SK-N-SH (cell line): ENCODE data around the gene PSMD2. TPM values are rescaled to one million over a fixed set of nuclear protein-coding genes. Genes with fewer than 3 reads are reported as not detected.

Experiments
- CTCF ChIA-PET: fragments of 300-600, 350-600 bp; formaldehyde crosslinking; extraction: SDS; loops from one replicate; lab custom pipeline; 2021; lab: Yijun Ruan, JAX
- POLR2A ChIA-PET: fragments of 350-600 bp; sonication (Branson Sonifier 250); formaldehyde crosslinking; extraction: SDS; loops from one replicate; lab custom pipeline; 2020; ENCODE audit warnings: antibody characterized with exemption, inconsistent platforms; lab: Yijun Ruan, JAX
- DNase-seq: peaks from one replicate; pipeline ENCODE4 v3.0.0; 2012
- H2AFZ ChIP-seq: fragments of 200-600 bp; sonication (generic); 2 replicates; pipeline ENCODE4 v1.8.1; 2016; ENCODE audit warnings: antibody characterized with exemption, mild to moderate bottlenecking, low read depth
- H3F3A ChIP-seq: fragments of 200-600 bp; sonication (generic); replicated peaks from 2 replicates; pipeline ENCODE3; 2016; ENCODE audit warnings: antibody characterized with exemption, mild to moderate bottlenecking; ENCODE audit not compliant: insufficient read depth
- H3K27ac ChIP-seq, 2 experiments: fragments of 200-500 bp in 1 of 2; fragments of 200-600 bp in 1 of 2; sonication (Bioruptor generic) in 1 of 2; sonication (generic), shearing (Covaris generic) in 1 of 2; 2 replicates each; pipeline versions ENCODE4 v1.5.1 to v1.6.1; 2014 to 2016; ENCODE audit warnings: low read depth in 2 of 2, inconsistent platforms in 1 of 2, low read length in 1 of 2, mild to moderate bottlenecking in 1 of 2, mixed read lengths in 1 of 2
- H3K27me3 ChIP-seq: fragments of 200-600 bp; sonication (generic), shearing (Covaris generic); 2 replicates; pipeline ENCODE4 v1.6.1; 2016; ENCODE audit warnings: mixed run types; ENCODE audit not compliant: insufficient read depth
- H3K36me3 ChIP-seq, 2 experiments: fragments of 200-500 bp in 1 of 2; fragments of 200-600 bp in 1 of 2; sonication (Bioruptor generic) in 1 of 2; sonication (generic) in 1 of 2; replicated peaks in 1 of 2; 2 replicates each; pipeline versions ENCODE3 to v1.5.1; 2014 to 2016; ENCODE audit warnings: low read length in 1 of 2, mild to moderate bottlenecking in 1 of 2; ENCODE audit not compliant: insufficient read depth in 2 of 2, control insufficient read depth in 1 of 2
- H3K4me1 ChIP-seq, 2 experiments: fragments of 200-500 bp in 1 of 2; fragments of 200-600 bp in 1 of 2; sonication (Bioruptor generic) in 1 of 2; sonication (generic), shearing (Covaris generic) in 1 of 2; 2 replicates each; pipeline versions ENCODE4 v1.5.1 to v1.6.1; 2014 to 2016; ENCODE audit warnings: low read depth in 1 of 2, low read length in 1 of 2, mixed run types in 1 of 2; ENCODE audit not compliant: insufficient read depth in 2 of 2, control insufficient read depth in 1 of 2
- H3K4me2 ChIP-seq: fragments of 200-600 bp; sonication (generic), shearing (Covaris generic); 2 replicates; pipeline ENCODE4 v1.6.1; 2017; ENCODE audit warnings: mixed run types
- H3K4me3 ChIP-seq, 2 experiments: fragments of 200-500 bp in 1 of 2; fragments of 200-600 bp in 1 of 2; sonication (Bioruptor generic) in 1 of 2; sonication (generic), shearing (Covaris generic) in 1 of 2; 2 replicates each; pipeline versions ENCODE4 v1.5.1 to v1.8.1; 2014 to 2016; ENCODE audit warnings: low read depth in 2 of 2, inconsistent platforms in 1 of 2, low read length in 1 of 2, mild to moderate bottlenecking in 1 of 2, mixed read lengths in 1 of 2, moderate library complexity in 1 of 2
- H3K79me2 ChIP-seq: fragments of 200-600 bp; sonication (generic); 2 replicates; pipeline ENCODE4 v1.8.1; 2017; ENCODE audit warnings: mild to moderate bottlenecking; ENCODE audit not compliant: insufficient read depth
- H3K9ac ChIP-seq: fragments of 200-600 bp; sonication (generic); 2 replicates; pipeline ENCODE4 v1.6.1; 2017; ENCODE audit warnings: mixed run types
- H3K9me2 ChIP-seq: fragments of 200-600 bp; sonication (generic); 2 replicates; pipeline ENCODE4 v1.6.1; 2017; ENCODE audit warnings: mixed run types
- H3K9me3 ChIP-seq: fragments of 200-600 bp; sonication (generic); 2 replicates; pipeline ENCODE4 v1.6.1; 2017; ENCODE audit warnings: mixed run types, mild to moderate bottlenecking, moderate library complexity
- H4K20me1 ChIP-seq: fragments of 200-600 bp; sonication (generic); 2 replicates; pipeline ENCODE4 v1.6.1; 2017; ENCODE audit warnings: mild to moderate bottlenecking, mixed run types; ENCODE audit not compliant: insufficient read depth
- CHD2 ChIP-seq: fragments of 150-350 bp; IDR thresholded peaks from 2 replicates; pipeline ENCODE4 v1.6.1; 2018; ENCODE audit warnings: low read length; ENCODE audit not compliant: partially characterized antibody
- CTCF ChIP-seq: fragments of 200-600 bp; sonication (generic); IDR thresholded peaks from 2 replicates; pipeline ENCODE4 v1.6.1; 2017; ENCODE audit warnings: antibody characterized with exemption, mild to moderate bottlenecking, moderate library complexity
- ELF1 ChIP-seq: IDR thresholded peaks from 2 replicates; pipeline ENCODE4 v1.4.0; 2012
- EP300 ChIP-seq, 2 experiments: IDR thresholded peaks; 2 replicates each; pipeline versions ENCODE4 v1.4.0 to v1.6.1; 2012; ENCODE audit warnings: borderline replicate concordance in 1 of 2, low read depth in 1 of 2, low read length in 1 of 2
- EZH2phosphoT487 ChIP-seq: fragments of 200-600 bp; sonication (generic); IDR thresholded peaks from 2 replicates; pipeline ENCODE4 v1.6.1; 2017; ENCODE audit warnings: low read depth, mixed run types, mild to moderate bottlenecking, antibody characterized with exemption, moderate library complexity, borderline replicate concordance
- MEF2A ChIP-seq: IDR thresholded peaks from 2 replicates; pipeline ENCODE4 v1.4.0; 2012; ENCODE audit warnings: low read depth, borderline replicate concordance
- NFIC ChIP-seq: IDR thresholded peaks from 2 replicates; pipeline ENCODE4 v1.4.0; 2012; ENCODE audit warnings: borderline replicate concordance
- NRF1 ChIP-seq: IDR thresholded peaks from 2 replicates; pipeline ENCODE4 v1.6.1; 2012; ENCODE audit warnings: low read depth, mild to moderate bottlenecking, low read length
- RAD21 ChIP-seq: IDR thresholded peaks from 2 replicates; pipeline ENCODE4 v1.6.1; 2012; ENCODE audit warnings: mild to moderate bottlenecking, low read length
- RFX5 ChIP-seq: IDR thresholded peaks from 2 replicates; pipeline ENCODE4 v1.6.1; 2012; ENCODE audit warnings: mild to moderate bottlenecking, improper control_type of control experiment, low read length
- TAF1 ChIP-seq: IDR thresholded peaks from 2 replicates; pipeline ENCODE4 v1.6.1; 2012; ENCODE audit warnings: low read depth, mild to moderate bottlenecking, low read length, moderate library complexity, borderline replicate concordance
- TCF12 ChIP-seq: IDR thresholded peaks from 2 replicates; pipeline ENCODE4 v1.4.0; 2012
- YY1 ChIP-seq: IDR thresholded peaks from 2 replicates; pipeline ENCODE4 v1.4.0; 2012; ENCODE audit warnings: low read depth, mild to moderate bottlenecking
- WGBS: methylation state at CpG from one replicate; pipeline ENCODE4 v1.1.6; 2017; ENCODE audit warnings: low lambda C conversion rate; 5-methylcytosine and 5-hydroxymethylcytosine counted together
- polyA plus RNA-seq, 3 experiments: library from polyadenylated mRNA; depleted of rRNA; stranded (reverse); fragments of >200 nt; gene quantifications; 2 replicates each; pipeline ENCODE4 v1.2.3, GENCODE V29; 2012

PSMD2 gene
- polyA plus RNA-seq, 1 of the 3 experiments (the other 2 are of a cell fraction): 328 TPM

GRCh38 chr3:184341925-184342324, 42.9 kb downstream of the PSMD2 start:
- Histone ChIP-seq H3K4me1 (peaks cover 22% of the 10 kb centered on the region in 2 experiments; a peak in 3 of 4 replicates), H4K20me1 (0 out of 2 replicates have a peak, but pooled peaks cover 5% of the 10 kb centered on the region), H3K36me3 (peaks cover 0 to 34% of the 10 kb centered on the region in 2 experiments), H3K9me3 (no peaks in the 10 kb centered on the region), H3F3A (peaks cover 4% of the 10 kb centered on the region), H3K4me2 (no peak overlapping the region), H3K4me3 (no peak overlapping the region), H3K27ac (no peak overlapping the region), H3K27me3 (no peaks in the 10 kb centered on the region), H2AFZ (no peak overlapping the region), H3K9me2 (no peaks in the 10 kb centered on the region), H3K79me2 (peaks cover 52% of the 10 kb centered on the region), H3K9ac (no peak overlapping the region)
- DNase-seq: no peak
- 95% methylated on average over 7 of the region's 7 CpGs for WGBS
- POLR2A ChIA-PET: no interaction called here
- no peak for TF ChIP-seq MEF2A
- no peak for TF ChIP-seq ELF1
- TF ChIP-seq TCF12: no peak
- no peak for TF ChIP-seq EP300 (IDR thresholded peaks at IDR 0.05; ENCODE audit: borderline replicate concordance in 1 of 2, low read depth in 1 of 2, low read length in 1 of 2)
- no peak for TF ChIP-seq NRF1
- no peak for TF ChIP-seq RFX5
- TF ChIP-seq RAD21: no peak
- no peak for TF ChIP-seq CHD2
- no peak for TF ChIP-seq YY1
- TF ChIP-seq TAF1: no peak
- no peak for TF ChIP-seq EZH2phosphoT487
- CTCF ChIA-PET: interaction anchor here (2.2 to 5.3 kb wide), 2 partner anchors 12 to 36 kb away, joined by 4 to 42 read pairs; no protein-coding TSS in a partner anchor

GRCh38 chr3:184343200-184343876, 44.3 kb downstream of the PSMD2 start:
- Histone ChIP-seq H4K20me1 (0 out of 2 replicates have a peak, but pooled peaks cover 5% of the 10 kb centered on the region), H3K79me2 (peaks cover 38% of the 10 kb centered on the region), H3K4me3 (no peak overlapping the region), H3K36me3 (peaks cover 0 to 37% of the 10 kb centered on the region in 2 experiments), H3K4me2 (no peak overlapping the region), H3K9me2 (no peaks in the 10 kb centered on the region), H3K9me3 (no peaks in the 10 kb centered on the region), H2AFZ (no peak overlapping the region), H3F3A (peaks cover 4% of the 10 kb centered on the region), H3K27me3 (no peaks in the 10 kb centered on the region), H3K4me1 (peaks cover 8 to 10% of the 10 kb centered on the region in 2 experiments; a peak in 3 of 4 replicates), H3K27ac (no peak overlapping the region), H3K9ac (no peak overlapping the region)
- DNase-seq: no peak
- ChIA-PET POLR2A (no interaction called here), CTCF (interaction anchor here (2.2 to 5.3 kb wide), 2 partner anchors 11 to 38 kb away, joined by 4 to 42 read pairs; no protein-coding TSS in a partner anchor)
- WGBS: 65% methylated on average over 3 of the region's 5 CpGs
- TF ChIP-seq CTCF (no peak), NFIC (no peak), RFX5 (no peak)
